ENCODE data around the gene KCNK4. TPM values are rescaled to one million over a fixed set of nuclear protein-coding genes. Genes with fewer than 3 reads are reported as not detected.
A peak's percentile ranks its signal among the peaks of the same experiment; 100 is the strongest.

Gene KCNK4
- total and polyA plus RNA-seq, 2 of the 13 experiments (the other 11 are each of a cell fraction or from before 2014, with no cell fraction given) = not detected

- no peak for TF ChIP-seq HNRNPK (IDR thresholded peaks at IDR 0.05; ENCODE audit: low read depth, low read length, poor library complexity, severe bottlenecking)
- TF ChIP-seq NFYC (CRISPR knock-in tag; IDR thresholded peaks at IDR 0.05) = no peak
- no peak for TF ChIP-seq FOXK2 (IDR thresholded peaks at IDR 0.05)
- TF ChIP-seq, protein P1, sequence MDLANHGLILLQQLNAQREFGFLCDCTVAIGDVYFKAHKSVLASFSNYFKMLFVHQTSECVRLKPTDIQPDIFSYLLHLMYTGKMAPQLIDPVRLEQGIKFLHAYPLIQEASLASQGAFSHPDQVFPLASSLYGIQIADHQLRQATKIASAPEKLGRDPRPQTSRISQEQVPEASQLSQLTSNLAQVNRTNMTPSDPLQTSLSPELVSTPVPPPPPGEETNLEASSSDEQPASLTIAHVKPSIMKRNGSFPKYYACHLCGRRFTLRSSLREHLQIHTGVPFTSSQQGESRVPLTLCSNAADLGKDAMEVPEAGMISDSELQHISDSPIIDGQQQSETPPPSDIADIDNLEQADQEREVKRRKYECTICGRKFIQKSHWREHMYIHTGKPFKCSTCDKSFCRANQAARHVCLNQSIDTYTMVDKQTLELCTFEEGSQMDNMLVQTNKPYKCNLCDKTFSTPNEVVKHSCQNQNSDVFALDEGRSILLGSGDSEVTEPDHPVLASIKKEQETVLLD (CRISPR knock-in tag; IDR thresholded peaks at IDR 0.05; ENCODE audit: low read depth) = no peak
- TF ChIP-seq ZNF18 (CRISPR knock-in tag; IDR thresholded peaks at IDR 0.05; ENCODE audit: insufficient replicate concordance) = no peak
- TF ChIP-seq ZHX2 (IDR thresholded peaks at IDR 0.05; ENCODE audit: low read depth) = no peak
- TF ChIP-seq ZHX2 (CRISPR knock-in tag; IDR thresholded peaks at IDR 0.05; ENCODE audit: borderline replicate concordance) = peak; percentile 70; the same call in 1 of the 2 replicates
- TF ChIP-seq, protein P2, sequence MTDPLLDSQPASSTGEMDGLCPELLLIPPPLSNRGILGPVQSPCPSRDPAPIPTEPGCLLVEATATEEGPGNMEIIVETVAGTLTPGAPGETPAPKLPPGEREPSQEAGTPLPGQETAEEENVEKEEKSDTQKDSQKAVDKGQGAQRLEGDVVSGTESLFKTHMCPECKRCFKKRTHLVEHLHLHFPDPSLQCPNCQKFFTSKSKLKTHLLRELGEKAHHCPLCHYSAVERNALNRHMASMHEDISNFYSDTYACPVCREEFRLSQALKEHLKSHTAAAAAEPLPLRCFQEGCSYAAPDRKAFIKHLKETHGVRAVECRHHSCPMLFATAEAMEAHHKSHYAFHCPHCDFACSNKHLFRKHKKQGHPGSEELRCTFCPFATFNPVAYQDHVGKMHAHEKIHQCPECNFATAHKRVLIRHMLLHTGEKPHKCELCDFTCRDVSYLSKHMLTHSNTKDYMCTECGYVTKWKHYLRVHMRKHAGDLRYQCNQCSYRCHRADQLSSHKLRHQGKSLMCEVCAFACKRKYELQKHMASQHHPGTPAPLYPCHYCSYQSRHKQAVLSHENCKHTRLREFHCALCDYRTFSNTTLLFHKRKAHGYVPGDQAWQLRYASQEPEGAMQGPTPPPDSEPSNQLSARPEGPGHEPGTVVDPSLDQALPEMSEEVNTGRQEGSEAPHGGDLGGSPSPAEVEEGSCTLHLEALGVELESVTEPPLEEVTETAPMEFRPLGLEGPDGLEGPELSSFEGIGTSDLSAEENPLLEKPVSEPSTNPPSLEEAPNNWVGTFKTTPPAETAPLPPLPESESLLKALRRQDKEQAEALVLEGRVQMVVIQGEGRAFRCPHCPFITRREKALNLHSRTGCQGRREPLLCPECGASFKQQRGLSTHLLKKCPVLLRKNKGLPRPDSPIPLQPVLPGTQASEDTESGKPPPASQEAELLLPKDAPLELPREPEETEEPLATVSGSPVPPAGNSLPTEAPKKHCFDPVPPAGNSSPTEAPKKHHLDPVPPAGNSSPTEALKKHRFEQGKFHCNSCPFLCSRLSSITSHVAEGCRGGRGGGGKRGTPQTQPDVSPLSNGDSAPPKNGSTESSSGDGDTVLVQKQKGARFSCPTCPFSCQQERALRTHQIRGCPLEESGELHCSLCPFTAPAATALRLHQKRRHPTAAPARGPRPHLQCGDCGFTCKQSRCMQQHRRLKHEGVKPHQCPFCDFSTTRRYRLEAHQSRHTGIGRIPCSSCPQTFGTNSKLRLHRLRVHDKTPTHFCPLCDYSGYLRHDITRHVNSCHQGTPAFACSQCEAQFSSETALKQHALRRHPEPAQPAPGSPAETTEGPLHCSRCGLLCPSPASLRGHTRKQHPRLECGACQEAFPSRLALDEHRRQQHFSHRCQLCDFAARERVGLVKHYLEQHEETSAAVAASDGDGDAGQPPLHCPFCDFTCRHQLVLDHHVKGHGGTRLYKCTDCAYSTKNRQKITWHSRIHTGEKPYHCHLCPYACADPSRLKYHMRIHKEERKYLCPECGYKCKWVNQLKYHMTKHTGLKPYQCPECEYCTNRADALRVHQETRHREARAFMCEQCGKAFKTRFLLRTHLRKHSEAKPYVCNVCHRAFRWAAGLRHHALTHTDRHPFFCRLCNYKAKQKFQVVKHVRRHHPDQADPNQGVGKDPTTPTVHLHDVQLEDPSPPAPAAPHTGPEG (CRISPR knock-in tag; IDR thresholded peaks at IDR 0.05) = peak; percentile 74
- no peak for TF ChIP-seq ATF6 (CRISPR knock-in tag; conservative IDR thresholded peaks at IDR 0.05)
- no peak for TF ChIP-seq SMARCE1 (IDR thresholded peaks at IDR 0.05; ENCODE audit: borderline replicate concordance)
- no peak for TF ChIP-seq ARHGAP35 (CRISPR knock-in tag; IDR thresholded peaks at IDR 0.05; ENCODE audit: borderline replicate concordance)
Measured at GRCh38 chr11:64304316-64305072, 13.4 kb downstream of the KCNK4 start (continued).

All from HepG2 (cell line).